ENCODE measurements around the gene NEGR1.

- TF ChIP-seq CTCF (IDR thresholded peaks at IDR 0.05; ENCODE audit: low read depth, low read length): no peak
- no peak for TF ChIP-seq MAX (IDR thresholded peaks at IDR 0.05; ENCODE audit: low read depth, low read length)
- no peak for TF ChIP-seq MYC (IDR thresholded peaks at IDR 0.05; ENCODE audit: low read depth, low read length)
Measured at GRCh38 chr1:71861022-71861421, 421.3 kb downstream of the NEGR1 start.

Measured in NB4 (cell line).